ENCODE results near the gene CD2.

Gene CD2, protein sequence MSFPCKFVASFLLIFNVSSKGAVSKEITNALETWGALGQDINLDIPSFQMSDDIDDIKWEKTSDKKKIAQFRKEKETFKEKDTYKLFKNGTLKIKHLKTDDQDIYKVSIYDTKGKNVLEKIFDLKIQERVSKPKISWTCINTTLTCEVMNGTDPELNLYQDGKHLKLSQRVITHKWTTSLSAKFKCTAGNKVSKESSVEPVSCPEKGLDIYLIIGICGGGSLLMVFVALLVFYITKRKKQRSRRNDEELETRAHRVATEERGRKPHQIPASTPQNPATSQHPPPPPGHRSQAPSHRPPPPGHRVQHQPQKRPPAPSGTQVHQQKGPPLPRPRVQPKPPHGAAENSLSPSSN

GRCh38 chr1:116754198-116754977 lies at the start of gene CD2:
CD2 (plus strand) TSS chr1:116754430; CDS start chr1:116754493, 63 bp downstream.
- H3K27me3 ChIP-seq (replicated peaks), result no peaks in the 10 kb centered on the region
- TF ChIP-seq CTCF (IDR thresholded peaks at IDR 0.05; ENCODE audit: low read depth, low read length, missing control alignments), result no peak
- no peak within 1 kb of the TSS for H3K27ac ChIP-seq
- DNase-seq, result no peak
- in situ Hi-C loops (cut with HindIII; ENCODE audit: low pct_ligation_motif_present, low sequenced_read_pairs), result no loop called here
- H3K4me3 ChIP-seq (ENCODE audit: low read depth, low read length), result no peak within 1 kb of the TSS
- H3K36me3 ChIP-seq (replicated peaks), result no peaks in the 10 kb centered on the region

DNA sequence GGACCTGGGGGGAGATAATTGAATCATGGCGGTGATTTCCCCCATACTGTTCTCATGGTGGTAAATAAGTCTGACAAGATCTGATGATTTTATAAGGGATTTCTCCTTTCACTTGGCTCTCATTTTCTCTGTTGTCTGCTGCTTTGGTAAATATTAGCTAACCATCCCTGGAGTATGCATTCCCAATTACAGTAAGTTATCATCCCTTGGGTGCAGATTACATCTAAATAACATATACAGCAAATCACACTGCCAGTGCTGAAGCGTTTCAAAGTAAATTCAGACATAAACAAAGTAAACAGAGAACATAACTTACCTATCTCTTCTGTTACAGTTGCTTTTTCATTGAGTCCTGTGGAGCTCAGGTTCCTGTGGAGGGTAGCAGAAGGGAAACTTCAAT lies 48.1 kb upstream of the CD2 start:
- no peaks in the 10 kb centered on the region for H3K36me3 ChIP-seq (replicated peaks)
- no peak overlapping the region for H3K27ac ChIP-seq
- in situ Hi-C loops (cut with HindIII; ENCODE audit: low pct_ligation_motif_present, low sequenced_read_pairs), result no loop called here
- no peak for TF ChIP-seq CTCF (IDR thresholded peaks at IDR 0.05; ENCODE audit: low read depth, low read length, missing control alignments)
- DNase-seq, result no peak
- H3K27me3 ChIP-seq (replicated peaks), result no peaks in the 10 kb centered on the region
- H3K4me3 ChIP-seq (ENCODE audit: low read depth, low read length), result no peak overlapping the region

GRCh38 chr1:116706841-116707240 lies 47.4 kb upstream of the CD2 start:
- Histone ChIP-seq H3K27me3 (replicated peaks) (no peaks in the 10 kb centered on the region), H3K4me3 (ENCODE audit: low read depth, low read length) (no peak overlapping the region), H3K36me3 (replicated peaks) (no peaks in the 10 kb centered on the region), H3K27ac (no peak overlapping the region)
- TF ChIP-seq CTCF (IDR thresholded peaks at IDR 0.05; ENCODE audit: low read depth, low read length, missing control alignments), result no peak
- in situ Hi-C loops (cut with HindIII; ENCODE audit: low pct_ligation_motif_present, low sequenced_read_pairs), result no loop called here
- DNase-seq, result no peak

DNA sequence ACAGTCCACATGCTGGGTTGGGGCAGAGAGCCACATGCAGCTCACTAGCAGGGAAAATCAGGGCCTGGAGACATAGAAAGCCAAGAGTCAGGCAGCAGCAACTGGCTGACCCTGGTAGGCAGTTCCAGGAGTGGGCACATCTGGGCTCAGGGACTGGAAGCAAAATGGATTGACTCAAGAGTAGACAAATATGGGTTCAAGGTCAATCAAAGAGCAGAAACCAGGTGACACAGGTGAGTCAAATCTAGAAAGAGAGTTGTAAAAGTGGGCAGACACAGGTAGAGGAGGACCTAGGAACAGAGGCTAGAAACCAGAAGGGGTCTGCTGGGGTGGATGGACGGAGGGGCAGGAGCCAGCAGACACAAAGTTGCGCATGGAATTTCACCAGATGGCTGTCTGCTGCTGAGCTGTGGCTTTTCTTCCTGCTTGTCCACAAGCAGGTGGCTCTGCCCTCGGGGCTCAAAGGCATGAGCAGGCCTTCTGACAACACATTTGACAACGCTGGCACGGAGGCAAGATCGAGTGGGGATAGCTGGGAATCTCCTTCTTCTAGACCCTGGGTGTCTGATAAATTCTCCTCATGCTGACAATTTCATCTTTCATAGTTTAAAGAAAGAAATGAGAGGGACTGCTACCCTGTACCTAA lies 45.9 kb upstream of the CD2 start:
- H3K4me3 ChIP-seq (ENCODE audit: low read depth, low read length), result no peak overlapping the region
- H3K36me3 ChIP-seq (replicated peaks), result no peaks in the 10 kb centered on the region
- no peak for DNase-seq
- no peaks in the 10 kb centered on the region for H3K27me3 ChIP-seq (replicated peaks)
- TF ChIP-seq CTCF (IDR thresholded peaks at IDR 0.05; ENCODE audit: low read depth, low read length, missing control alignments), result no peak
- H3K27ac ChIP-seq, result no peak overlapping the region
- in situ Hi-C loops (cut with HindIII; ENCODE audit: low pct_ligation_motif_present, low sequenced_read_pairs), result no loop called here

DNA sequence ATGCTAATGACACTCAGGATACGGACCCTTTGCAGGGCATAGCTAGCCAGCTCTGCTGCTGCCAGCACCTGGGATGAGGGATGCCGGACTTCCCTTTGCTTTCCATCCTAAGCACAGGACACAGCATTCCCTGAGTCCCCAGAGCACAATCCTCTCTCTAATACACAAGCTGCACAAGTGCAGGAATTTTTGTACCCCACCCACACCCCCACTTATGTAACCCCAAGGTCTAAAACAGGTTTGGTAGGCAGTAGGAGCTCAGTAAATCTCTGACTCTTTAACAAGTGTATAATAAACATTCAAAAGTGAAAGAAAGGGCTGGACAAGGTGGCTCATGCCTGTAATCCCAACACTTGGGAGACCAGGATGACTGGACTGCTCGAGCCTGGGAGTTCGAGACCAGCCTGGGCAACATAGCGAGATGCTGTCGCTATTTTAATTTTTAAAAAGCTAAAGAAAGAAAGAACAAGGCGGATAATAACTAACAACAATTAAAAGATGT lies 44.5 kb upstream of the CD2 start:
- DNase-seq, result no peak
- in situ Hi-C loops (cut with HindIII; ENCODE audit: low pct_ligation_motif_present, low sequenced_read_pairs), result no loop called here
- no peak for TF ChIP-seq CTCF (IDR thresholded peaks at IDR 0.05; ENCODE audit: low read depth, low read length, missing control alignments)

More for the DNA sequence above, 44.5 kb upstream of the CD2 start:
- Histone ChIP-seq H3K27ac (no peak overlapping the region), H3K36me3 (replicated peaks) (no peaks in the 10 kb centered on the region), H3K27me3 (replicated peaks) (no peaks in the 10 kb centered on the region), H3K4me3 (ENCODE audit: low read depth, low read length) (no peak overlapping the region)
